ENCODE data around the gene SOX5. TPM values are rescaled to one million over a fixed set of nuclear protein-coding genes. Genes with fewer than 3 reads are reported as not detected.

SOX5 gene
- polyA plus RNA-seq, 1 of the 3 experiments (the other 2 are of a cell fraction): 0.21 TPM

DNA sequence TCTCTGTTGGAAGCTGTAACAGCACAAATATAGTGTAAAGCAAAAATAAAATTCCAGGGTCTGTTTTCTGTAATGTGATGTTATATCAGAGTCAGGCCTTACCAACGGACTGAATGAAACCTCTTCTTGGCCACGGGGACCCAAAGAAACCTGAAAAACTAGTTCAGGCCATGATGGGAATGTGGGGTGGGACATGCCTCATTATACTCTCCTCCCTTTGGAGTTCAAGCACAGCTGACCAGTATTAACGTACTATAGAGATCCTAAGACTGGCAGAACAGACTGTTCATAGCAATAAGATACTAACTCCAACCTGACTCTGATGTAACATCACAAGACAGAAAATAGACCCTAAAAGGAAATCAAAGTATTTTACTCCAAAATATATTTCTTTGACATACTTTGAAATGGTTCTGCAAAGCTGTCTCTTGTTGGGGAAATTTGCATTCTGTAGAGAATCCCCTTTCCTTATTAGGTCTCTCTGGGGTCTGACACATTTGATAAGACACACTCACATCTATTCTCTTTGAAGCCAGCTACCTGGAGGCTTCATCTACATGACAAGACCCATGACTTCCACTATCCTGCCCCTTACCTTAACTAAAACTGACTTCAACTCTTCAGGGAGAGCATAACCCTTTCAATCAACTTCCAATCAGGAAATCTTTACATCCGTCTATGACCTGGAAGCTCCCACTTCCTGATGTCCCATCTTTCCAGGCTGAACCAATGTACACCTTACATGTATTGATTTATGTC lies 444.6 kb downstream of the SOX5 start:
- WGBS (ENCODE audit: low lambda C conversion rate): 26% methylated on average over 4 of the region's 4 CpGs
- Histone ChIP-seq H3K27ac (ENCODE audit: low read depth in 2 of 2, low read length in 1 of 2) (no peak overlapping the region), H3K27me3 (ENCODE audit: insufficient read depth) (no peaks in the 10 kb centered on the region), H4K20me1 (ENCODE audit: insufficient read depth) (no peaks in the 10 kb centered on the region), H3K9me3 (no peaks in the 10 kb centered on the region), H3K36me3 (replicated peaks in 1 of 2; ENCODE audit: control insufficient read depth in 1 of 2, insufficient read depth in 2 of 2, low read length in 1 of 2) (no peaks in the 10 kb centered on the region), H3F3A (replicated peaks; ENCODE audit: insufficient read depth) (no peaks in the 10 kb centered on the region), H3K4me1 (ENCODE audit: control insufficient read depth in 1 of 2, insufficient read depth in 2 of 2, low read depth in 1 of 2, low read length in 1 of 2) (no peaks in the 10 kb centered on the region), H3K9ac (no peak overlapping the region), H3K4me3 (ENCODE audit: low read depth in 2 of 2, low read length in 1 of 2) (no peak overlapping the region), H3K9me2 (no peaks in the 10 kb centered on the region), H3K79me2 (ENCODE audit: insufficient read depth) (no peaks in the 10 kb centered on the region), H3K4me2 (no peak overlapping the region), H2AFZ (ENCODE audit: low read depth) (no peak overlapping the region)
- ChIA-PET CTCF (interaction anchor here (0.9 kb wide), 1 partner anchor 13 kb away, joined by 3 read pairs; no protein-coding TSS in a partner anchor), POLR2A (no interaction called here)
- TF ChIP-seq RFX5 (IDR thresholded peaks at IDR 0.05; ENCODE audit: low read length) (no peak), TAF1 (IDR thresholded peaks at IDR 0.05; ENCODE audit: borderline replicate concordance, low read depth, low read length) (no peak), RCOR1 (IDR thresholded peaks at IDR 0.05; ENCODE audit: low read length) (no peak), EP300 (IDR thresholded peaks at IDR 0.05; ENCODE audit: borderline replicate concordance in 1 of 2, low read depth in 1 of 2, low read length in 1 of 2) (no peak), NFIC (IDR thresholded peaks at IDR 0.05; ENCODE audit: borderline replicate concordance) (no peak), JUND (IDR thresholded peaks at IDR 0.05) (no peak), NRF1 (IDR thresholded peaks at IDR 0.05; ENCODE audit: low read depth, low read length) (no peak), FOXM1 (IDR thresholded peaks at IDR 0.05; ENCODE audit: low read depth) (no peak), MEF2A (IDR thresholded peaks at IDR 0.05; ENCODE audit: borderline replicate concordance, low read depth) (no peak), MAX (IDR thresholded peaks at IDR 0.05; ENCODE audit: low read depth) (no peak), FOXJ3 (CRISPR knock-in tag; IDR thresholded peaks at IDR 0.05) (no peak), CHD2 (IDR thresholded peaks at IDR 0.05; ENCODE audit: low read length, partially characterized antibody) (no peak), YY1 (IDR thresholded peaks at IDR 0.05; ENCODE audit: low read depth) (no peak), RXRA (IDR thresholded peaks at IDR 0.05; ENCODE audit: borderline replicate concordance, low read depth) (no peak)
- no peak for DNase-seq

- Histone ChIP-seq H3K4me1 (ENCODE audit: control insufficient read depth in 1 of 2, insufficient read depth in 2 of 2, low read depth in 1 of 2, low read length in 1 of 2) (no peaks in the 10 kb centered on the region), H3K4me3 (ENCODE audit: low read depth in 2 of 2, low read length in 1 of 2) (no peak overlapping the region), H3F3A (replicated peaks; ENCODE audit: insufficient read depth) (no peaks in the 10 kb centered on the region), H3K9me3 (no peaks in the 10 kb centered on the region), H3K79me2 (ENCODE audit: insufficient read depth) (no peaks in the 10 kb centered on the region), H3K4me2 (no peak overlapping the region), H3K36me3 (replicated peaks in 1 of 2; ENCODE audit: control insufficient read depth in 1 of 2, insufficient read depth in 2 of 2, low read length in 1 of 2) (no peaks in the 10 kb centered on the region), H4K20me1 (ENCODE audit: insufficient read depth) (no peaks in the 10 kb centered on the region), H3K9ac (no peak overlapping the region), H3K27me3 (ENCODE audit: insufficient read depth) (no peaks in the 10 kb centered on the region), H3K27ac (ENCODE audit: low read depth in 2 of 2, low read length in 1 of 2) (no peak overlapping the region), H2AFZ (ENCODE audit: low read depth) (no peak overlapping the region), H3K9me2 (no peaks in the 10 kb centered on the region)
- WGBS (ENCODE audit: low lambda C conversion rate): 19% methylated on average over 2 of the region's 2 CpGs
- POLR2A ChIA-PET: no interaction called here
- CTCF ChIA-PET: interaction anchor here (0.6 to 0.9 kb wide), 2 partner anchors 14 to 26 kb away, joined by 3 read pairs; no protein-coding TSS in a partner anchor
- DNase-seq: no peak
- no peak for TF ChIP-seq TEAD4 (IDR thresholded peaks at IDR 0.05; ENCODE audit: borderline replicate concordance, insufficient read depth)
- no peak for TF ChIP-seq REST (IDR thresholded peaks at IDR 0.05; ENCODE audit: low read depth, low read length)
- TF ChIP-seq EZH2phosphoT487 (IDR thresholded peaks at IDR 0.05; ENCODE audit: borderline replicate concordance, low read depth): no peak
- TF ChIP-seq FOSL2 (IDR thresholded peaks at IDR 0.05; ENCODE audit: borderline replicate concordance, low read depth): no peak
- TF ChIP-seq MXI1 (IDR thresholded peaks at IDR 0.05; ENCODE audit: low read depth, low read length): no peak
- TF ChIP-seq, protein P1, sequence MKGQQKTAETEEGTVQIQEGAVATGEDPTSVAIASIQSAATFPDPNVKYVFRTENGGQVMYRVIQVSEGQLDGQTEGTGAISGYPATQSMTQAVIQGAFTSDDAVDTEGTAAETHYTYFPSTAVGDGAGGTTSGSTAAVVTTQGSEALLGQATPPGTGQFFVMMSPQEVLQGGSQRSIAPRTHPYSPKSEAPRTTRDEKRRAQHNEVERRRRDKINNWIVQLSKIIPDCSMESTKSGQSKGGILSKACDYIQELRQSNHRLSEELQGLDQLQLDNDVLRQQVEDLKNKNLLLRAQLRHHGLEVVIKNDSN (IDR thresholded peaks at IDR 0.05; ENCODE audit: borderline replicate concordance, low read depth): no peak
- no peak for TF ChIP-seq FOXM1 (IDR thresholded peaks at IDR 0.05; ENCODE audit: low read depth)
- no peak for TF ChIP-seq RAD21 (IDR thresholded peaks at IDR 0.05; ENCODE audit: low read length)
- TF ChIP-seq, protein P2, sequence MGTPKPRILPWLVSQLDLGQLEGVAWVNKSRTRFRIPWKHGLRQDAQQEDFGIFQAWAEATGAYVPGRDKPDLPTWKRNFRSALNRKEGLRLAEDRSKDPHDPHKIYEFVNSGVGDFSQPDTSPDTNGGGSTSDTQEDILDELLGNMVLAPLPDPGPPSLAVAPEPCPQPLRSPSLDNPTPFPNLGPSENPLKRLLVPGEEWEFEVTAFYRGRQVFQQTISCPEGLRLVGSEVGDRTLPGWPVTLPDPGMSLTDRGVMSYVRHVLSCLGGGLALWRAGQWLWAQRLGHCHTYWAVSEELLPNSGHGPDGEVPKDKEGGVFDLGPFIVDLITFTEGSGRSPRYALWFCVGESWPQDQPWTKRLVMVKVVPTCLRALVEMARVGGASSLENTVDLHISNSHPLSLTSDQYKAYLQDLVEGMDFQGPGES (IDR thresholded peaks at IDR 0.05; ENCODE audit: low read depth, low read length): no peak
- no peak for TF ChIP-seq SMC3 (IDR thresholded peaks at IDR 0.05; ENCODE audit: low read depth, low read length)
- TF ChIP-seq NFIC (IDR thresholded peaks at IDR 0.05; ENCODE audit: borderline replicate concordance): no peak
- TF ChIP-seq NRF1 (IDR thresholded peaks at IDR 0.05; ENCODE audit: low read depth, low read length): no peak
- TF ChIP-seq ELF1 (IDR thresholded peaks at IDR 0.05): no peak
Observed at GRCh38 chr12:23504043-23504442, 445.4 kb downstream of the SOX5 start.

Measured in SK-N-SH (cell line).